Stimulated activated CD4-positive, alpha-beta T cell treated with anti-CD3 and anti-CD28 coated beads, TNF-alpha, amount 100 ng/mL, for 24 hours (primary cell): ENCODE measurements around the gene ITPRIPL2.

Experiments
- DNase-seq, 3 experiments: peaks; one replicate each; pipeline ENCODE4 v3.0.0-alpha.2; 2020; ENCODE audit warnings: low read depth in 3 of 3

ITPRIPL2 gene

DNA sequence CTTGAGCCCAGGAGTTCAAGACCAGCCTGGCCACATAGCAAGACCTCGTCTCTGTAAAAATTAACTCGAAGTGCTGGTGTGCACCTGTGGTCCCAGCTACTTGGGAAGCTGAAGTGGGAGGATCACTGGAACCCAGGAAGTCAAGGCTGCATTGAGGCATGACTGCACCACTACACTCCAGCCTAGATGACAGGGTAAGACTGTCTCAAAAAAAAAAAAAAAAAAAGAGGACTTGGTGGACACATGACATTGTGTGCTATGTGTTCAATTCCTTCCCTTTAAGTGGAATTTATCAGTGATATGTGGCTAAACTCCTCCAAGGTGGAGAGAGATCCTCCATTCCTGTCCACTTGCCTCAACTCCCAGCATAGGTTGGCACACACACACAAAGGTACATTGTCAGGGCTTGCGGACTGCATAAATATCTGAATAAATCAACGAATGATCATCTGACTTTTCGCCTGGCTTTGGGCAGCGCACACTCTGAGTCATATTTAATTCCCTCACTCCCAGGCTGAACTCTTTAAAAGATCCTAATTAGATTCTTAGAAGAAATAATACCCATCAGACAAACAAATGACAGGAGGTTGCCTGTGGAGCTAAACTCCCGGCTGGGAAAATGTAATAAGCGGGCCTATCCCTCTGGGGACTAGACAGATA is 29.3 kb downstream of the ITPRIPL2 start:
- DNase-seq: no peak

DNA sequence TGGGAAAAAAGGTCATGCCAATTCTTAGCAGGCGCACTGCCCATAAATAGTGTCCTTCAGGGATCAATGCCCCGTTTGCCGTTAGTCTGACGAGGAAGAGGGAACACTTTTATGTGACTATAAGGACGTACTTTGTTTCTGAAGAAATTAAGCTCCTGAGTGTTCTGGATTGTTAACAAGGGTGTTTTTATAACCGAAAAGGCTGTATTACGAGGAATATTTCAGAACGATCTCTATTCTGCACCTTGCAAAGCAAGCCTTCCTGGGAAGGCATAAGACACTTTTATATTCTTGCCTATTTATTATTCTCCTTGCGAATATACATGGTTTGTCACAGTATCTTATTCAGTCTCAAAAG is 29.8 kb downstream of the ITPRIPL2 start:
- no peak for DNase-seq

DNA sequence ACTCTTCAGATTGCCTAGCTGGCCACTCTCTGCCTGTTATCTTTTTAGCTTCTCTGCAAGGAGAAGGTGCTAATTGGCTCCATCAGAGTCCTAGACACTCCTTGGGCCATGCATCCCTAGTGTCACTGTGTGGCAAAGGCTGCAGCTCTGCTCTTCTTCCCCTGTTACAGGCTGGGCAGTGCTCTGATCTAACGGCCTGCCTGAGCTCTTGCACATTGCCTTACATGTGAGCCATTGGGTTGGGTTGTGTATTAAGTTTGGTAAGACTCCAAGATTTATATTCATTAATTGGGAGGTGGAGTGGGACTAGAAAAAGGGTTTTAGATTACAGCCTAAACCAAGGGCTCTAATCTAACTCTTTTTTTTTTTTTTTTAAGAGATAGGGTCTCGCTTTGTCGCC is 31.2 kb downstream of the ITPRIPL2 start:
- no peak for DNase-seq

DNA sequence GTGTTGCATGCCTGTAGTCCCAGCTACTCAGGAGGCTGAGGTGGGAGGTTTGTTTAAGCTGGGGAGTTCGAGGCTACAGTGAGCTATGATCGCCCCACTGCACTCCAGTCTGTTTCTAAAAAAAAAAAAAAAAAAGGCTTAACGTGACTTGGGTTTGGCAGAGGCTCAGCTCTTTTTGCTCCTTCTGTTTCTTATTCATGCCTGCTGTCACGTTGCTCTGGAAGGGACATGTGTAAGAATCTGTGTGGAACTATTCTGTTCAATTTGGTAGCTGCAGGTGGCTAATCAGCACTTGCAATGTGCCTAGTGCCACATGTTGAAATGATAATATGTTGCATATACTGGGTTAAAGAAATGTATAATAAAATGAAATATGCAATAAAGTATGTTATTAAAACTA is 33.4 kb downstream of the ITPRIPL2 start:
- no peak for DNase-seq

DNA sequence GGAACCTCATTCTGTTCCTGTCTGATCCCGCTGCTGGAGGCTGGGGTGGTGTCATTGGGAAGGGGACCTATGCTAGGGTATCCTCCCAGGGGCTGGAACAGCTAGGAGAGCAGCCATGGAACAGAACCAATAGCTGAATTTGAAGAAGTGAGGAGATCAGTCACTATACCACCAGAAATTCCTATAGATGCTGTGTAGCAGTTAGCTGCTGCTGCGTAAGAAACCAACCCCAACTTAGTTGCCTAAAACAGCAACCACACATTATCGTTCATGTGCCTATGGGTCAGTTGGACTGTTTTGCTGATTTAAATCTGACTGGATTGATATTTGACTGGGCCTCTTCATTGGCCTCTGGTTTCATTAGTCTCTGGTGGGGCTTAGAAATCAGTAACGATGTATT is 33.9 kb downstream of the ITPRIPL2 start:
- no peak for DNase-seq

DNA sequence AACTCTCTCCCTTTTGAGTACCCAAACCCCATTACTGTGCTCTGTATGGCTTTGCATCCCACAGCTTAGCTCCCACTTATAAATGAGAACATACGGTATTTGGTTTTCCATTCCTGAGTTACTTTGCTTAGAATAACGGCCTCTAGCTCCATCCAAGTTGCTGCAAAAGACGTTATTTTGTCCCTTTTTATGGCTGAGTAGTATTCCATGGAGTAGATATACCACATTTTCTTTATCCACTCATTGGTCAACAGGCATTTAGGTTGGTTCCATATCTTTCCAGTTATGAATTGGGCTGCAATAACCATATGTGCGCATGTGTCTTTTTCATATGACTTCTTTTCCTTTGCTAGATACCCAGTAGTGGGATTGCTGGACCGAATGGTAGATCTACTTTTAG is 34.4 kb downstream of the ITPRIPL2 start:
- no peak for DNase-seq

DNA sequence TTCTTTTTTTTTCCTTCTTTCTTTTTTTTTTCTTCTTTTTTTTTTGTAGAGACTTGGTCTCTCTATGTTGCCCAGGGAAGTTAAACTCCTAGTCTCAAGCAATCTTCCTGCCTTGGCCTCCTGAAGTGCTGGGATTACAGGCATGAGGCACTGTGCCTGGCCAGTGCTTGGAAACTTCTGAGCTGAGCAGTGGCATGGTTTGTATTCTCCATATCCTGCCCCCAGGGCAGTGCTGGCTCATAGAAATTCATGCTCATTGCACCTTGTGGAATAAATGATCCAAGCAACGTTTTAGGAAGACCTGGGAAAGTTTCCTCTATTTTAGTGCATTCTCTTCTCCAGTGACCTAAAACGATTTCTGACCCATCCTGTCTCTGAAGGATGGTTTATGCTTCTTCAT is 37.5 kb downstream of the ITPRIPL2 start:
- DNase-seq: no peak

DNA sequence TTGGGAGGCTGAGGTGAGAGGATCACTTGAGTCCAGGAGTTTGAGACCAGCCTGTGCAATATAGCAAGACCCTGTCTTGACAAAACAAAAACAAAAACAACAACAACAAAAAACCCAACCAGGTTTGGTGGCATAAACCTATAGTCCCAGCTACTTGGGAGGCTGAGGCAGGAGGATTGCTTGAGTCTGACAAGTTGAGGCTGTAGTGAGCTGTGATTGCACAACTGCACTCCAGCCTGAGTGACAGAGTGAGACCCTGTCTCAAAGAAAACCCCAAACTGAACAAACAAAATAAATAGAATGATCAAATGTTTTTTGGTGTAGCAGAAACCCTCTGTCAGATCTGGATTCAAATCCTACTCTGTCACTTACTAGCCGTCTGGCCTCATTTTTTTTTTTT is 38.3 kb downstream of the ITPRIPL2 start:
- DNase-seq: no peak

DNA sequence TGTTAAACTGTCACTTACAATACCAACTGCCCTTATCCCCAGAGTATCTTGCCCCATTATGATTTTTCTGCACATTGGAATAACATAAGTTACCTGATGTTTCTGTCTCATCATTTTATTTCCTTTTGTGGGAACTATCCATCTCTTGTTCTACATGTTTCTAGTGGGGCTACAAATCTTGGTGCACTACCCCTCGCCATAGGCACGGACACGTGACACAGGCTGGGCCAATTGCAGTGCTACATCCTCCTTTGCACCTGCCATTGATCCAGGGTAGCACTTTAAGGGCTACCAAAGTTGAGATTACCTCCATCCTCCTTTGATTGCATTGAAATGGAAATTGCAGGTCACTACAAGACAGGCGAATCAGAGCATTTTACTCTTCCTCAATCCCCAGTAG is 40.1 kb downstream of the ITPRIPL2 start:
- DNase-seq: no peak

DNA sequence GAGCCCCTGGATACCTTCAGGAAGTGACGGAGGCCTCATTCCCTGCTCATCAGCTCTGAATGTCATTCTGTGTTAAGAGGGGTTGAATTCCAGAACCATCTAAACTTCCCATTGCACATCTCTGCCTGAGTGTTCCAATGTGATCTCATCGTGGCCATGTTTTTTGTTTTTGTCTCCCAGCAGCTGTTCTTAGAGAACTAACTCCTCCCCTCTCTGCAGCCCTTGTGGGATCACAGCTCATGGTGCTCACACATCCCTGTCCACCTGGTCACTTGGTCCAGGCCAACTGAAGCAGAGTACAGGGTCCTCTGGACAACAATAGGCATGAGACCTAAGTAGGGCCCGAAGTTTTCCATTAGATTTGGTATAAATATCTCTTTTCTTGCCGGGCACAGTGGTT is 48.3 kb downstream of the ITPRIPL2 start:
- DNase-seq: no peak

DNA sequence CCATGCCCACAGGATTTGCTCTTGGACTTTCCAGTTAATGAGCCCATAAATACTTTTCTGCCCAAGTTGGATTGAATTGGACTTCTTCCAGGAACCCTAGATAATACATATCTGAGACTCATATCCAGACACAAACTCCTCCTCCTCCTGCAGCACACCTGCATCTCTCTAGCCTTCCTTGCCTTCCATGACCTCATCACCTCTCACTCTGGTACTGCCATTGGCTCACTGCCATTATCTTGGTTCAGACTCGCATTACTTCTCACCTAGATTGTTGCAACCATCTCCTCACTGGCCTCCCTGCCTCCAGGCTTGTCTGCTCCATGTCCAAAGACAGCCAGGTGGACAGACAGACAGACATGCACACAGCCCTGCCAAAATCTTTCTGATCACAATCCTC is 49.5 kb downstream of the ITPRIPL2 start:
- no peak for DNase-seq

DNA sequence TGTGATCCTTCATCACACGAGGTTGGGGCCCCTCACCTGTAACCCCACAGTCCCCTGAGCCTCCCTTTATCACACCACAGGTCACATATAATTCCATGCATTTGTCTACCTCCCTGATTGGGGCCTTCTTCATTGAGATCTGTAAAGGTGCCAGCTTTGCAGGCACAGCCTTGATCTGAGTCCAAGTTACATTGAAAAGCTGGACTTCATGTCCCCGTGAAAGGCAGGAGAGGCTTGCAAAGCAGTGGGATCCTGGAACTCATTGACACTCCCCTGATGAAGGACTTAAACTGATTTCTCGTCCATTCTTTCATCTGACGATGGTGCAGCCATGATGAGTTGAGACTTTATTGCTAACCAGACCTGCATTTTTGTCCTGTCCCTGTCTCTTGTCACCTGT is 50.5 kb downstream of the ITPRIPL2 start:
- no peak for DNase-seq

DNA sequence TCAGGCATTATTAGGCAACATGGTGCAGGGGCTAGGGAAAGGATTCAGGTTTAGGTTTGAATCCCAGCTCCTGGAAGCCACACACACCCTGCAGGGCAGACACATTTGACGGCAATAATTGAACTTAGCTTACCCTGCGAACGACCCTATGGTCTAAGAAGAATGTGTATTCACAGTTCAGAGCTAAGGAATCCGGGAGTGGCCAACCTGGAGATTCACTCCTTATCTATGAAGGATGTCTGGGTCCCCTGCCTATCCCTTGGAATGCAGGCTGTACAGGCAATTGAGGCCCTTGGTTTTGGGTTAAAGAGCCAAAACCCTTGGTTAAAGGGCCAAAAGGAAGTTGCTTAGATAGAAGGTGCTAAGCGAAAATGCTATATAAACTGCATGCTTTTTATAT is 51.3 kb downstream of the ITPRIPL2 start:
- no peak for DNase-seq

DNA sequence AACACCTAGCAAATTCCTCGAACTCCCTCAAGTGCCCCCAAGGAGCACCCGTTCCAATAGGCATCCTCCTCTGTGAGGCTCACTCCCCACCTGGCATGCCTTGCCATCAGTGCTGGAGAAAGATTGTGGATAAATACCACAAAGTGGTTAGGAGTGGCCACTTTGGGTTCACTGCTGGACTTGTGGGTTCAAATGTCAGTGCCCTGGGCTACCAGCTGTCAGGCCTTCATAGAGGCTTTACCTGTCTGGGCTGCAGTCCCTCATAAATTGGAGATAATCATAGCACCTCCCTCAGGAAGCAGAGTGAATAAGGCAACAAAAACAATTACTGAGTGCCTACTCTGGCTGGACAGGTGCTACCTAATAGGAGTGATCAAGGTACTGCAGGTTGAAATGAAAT is 52.7 kb downstream of the ITPRIPL2 start:
- no peak for DNase-seq

DNA sequence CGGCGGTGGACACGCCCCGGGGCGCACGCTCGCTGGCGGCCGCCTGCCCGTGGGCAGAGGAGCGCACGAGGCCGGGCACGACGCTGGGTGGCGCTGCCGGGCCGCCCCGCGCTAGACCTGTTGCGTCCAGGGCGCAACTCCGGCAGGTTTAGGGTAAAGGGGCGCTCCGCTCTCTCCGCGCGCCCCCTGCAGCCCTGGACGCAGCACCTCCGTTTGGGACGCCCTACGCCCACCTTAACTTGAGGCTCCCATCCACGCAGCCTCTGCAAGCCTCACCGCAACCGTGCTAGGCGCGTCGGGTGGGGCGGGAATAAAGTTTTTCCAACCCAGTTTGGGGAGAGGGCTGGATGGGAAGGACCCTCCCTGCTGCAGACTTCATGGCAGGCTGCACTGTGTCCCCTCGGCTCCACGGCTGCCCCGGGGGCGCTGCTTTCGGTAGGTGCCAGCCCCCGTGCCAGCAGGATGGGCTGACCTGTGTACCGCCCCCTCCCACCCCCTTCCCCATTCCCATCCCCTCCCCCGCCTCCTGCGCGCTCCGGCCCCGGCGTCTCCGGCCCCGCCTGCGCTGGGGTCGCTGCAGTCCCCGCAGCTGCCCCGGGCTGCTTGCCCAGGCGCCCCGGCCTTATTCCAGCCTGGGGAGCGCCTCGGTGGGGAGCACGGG is 54.1 kb downstream of the ITPRIPL2 start, which contains the start of gene SYT17:
Gene SYT17, plus strand, starts transcription at position 531 of the 661 bp plus-strand sequence. CDS start 407 bp downstream, outside the sequence.
- DNase-seq: peak in 1 of 3 experiments; percentile 46

DNA sequence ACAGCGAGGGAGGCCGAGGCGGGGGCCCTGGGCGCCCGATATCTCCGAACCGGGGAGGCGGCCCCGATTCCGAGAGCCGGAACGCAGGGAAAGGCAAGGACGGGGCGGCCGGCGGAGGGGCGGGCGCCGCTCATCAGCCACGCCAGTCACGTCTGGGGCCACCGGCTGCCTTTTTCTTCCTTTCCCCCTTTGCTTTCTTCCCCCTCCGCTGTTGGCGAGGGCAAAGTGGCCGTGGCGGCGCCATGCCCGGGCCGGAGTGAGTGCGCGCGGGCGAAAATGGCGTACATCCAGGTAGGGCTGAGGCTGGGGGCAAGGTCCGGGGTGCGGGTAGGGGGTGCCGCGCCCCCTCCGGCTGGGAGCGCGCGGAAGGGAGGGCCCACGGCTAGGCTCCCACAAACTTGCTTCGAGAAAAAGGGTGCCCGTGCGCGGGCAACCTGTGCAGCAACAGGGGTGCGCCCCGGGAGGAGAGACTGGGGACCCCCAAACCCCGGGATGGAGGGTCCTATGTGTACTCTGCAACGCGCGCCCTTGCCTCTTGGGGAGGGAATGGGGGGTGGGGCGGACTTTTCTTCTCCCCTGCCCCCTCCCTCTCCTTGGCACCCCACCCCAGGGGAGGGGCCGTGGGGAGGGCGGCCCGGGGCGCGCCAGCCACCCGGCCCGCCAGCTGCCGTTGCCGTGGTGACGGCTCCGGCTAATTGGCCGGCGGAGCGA is 54.8 kb downstream of the ITPRIPL2 start:
- DNase-seq: no peak

DNA sequence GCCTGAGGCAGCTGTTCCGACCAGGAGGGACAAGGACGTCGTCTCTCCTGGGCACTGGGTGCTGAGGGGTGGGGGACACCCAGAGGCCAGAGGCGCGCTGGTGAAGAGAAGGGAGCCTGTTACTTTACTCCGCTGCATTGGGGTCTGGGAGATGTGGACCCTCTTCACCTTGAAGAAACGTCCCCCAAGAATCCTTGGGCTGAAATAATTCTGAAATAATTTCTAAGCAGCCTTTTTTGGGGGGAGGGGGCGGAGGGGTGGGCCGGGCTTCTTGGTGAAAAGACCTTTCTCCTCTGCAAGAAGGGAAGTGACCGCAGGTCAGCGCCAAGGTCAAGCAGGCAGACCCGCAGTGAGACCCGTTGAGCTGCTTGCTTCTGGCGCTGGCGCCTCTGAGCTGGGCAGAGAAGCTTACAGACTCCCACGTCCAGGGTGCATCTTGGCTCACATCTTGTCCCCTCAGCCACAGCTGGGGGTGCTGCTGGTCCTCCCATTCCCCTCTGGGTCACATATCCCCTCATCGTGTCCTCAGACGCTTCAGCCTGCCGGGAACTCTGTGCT is 55.4 kb downstream of the ITPRIPL2 start:
- no peak for DNase-seq

DNA sequence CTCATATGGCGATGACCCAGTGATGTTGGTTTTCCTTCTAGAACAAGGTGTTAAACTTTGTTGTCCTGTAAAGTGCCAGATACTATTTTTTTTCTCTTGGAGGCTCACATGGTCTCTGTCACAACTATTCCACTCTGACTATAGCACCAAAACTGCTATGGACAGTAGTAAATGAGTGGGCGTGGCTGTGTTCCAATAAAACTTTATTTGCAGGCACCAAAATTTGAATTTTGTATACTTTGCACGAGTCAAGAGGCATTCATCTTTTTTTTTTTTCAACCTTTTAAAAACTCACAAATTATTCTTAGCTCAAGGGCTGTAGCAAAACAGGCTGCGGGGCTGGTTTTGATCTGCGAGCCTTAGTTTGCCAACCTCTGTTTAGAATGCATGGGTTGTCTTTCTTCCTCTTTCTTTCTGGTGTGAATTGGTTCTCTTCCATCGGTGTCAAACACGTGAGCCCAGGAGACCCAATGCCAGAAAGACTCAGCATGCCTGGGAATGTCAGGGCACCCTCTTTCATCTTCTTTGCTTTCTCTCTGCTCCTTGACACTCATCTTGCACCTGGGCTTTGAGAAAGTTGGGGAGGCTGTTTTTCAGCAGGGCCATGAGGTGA is 56.4 kb downstream of the ITPRIPL2 start:
- DNase-seq: no peak
